Measurements from ENCODE around the gene LSP1.

LSP1 gene

DNA sequence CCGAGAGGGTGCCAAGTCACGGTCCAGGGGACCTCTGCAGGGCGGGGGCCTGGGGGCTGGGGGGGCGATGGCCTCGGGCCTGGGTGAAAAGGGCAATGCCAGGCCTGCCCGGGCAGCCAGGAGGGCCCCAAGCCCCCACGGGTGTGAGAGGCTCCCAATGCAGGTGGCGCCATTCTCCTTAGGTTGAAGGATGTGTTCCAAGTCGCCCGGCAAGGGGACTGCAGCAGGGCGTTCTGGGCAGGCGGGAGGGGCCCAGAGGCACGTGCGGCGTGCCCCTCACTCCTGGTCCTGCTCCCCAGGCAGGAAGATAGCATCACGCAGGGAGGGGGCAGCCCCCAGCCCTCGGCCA, 14.8 kb upstream of the LSP1 start:
- DNase-seq, result no peak

DNA sequence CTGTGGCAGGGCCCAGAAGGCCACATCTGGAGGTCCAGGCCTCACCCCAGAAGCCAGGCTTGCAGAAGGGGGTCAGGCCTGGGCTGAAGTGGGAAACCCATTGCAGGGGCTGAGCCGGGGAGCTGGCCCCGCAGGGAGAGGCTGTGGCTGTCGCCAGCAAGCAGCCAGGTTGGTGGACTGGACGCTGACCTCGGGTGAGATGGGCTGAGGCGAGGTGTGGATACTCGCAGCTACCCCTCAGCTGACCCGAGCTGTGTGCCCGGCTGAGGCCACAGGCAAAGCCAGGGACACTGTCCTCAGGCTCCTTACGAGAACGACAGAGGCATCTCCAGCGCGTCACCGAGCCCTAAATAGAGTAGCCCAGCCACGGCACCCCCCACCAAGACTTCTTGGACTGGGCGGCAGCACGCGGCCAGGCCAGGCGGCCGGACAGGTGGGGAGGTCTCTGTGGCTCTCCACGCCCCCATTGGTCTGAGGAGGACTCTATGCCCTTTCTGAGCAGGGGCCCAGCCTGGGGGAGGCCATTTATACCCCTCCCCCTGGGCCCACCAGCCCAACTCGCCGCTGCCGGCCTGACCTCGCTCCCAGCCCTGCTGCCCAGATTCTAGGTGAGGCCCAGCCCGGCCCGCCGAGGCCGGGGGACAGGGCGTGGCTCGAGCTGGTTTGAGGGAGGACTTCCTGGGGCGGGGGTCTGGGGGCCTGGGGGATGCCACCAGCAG, 14.3 kb upstream of the LSP1 start, which contains the start of gene TNNI2:
Gene TNNI2, plus strand, starts transcription at position 556 of the 719 bp plus-strand sequence. CDS start 716 bp downstream, outside the sequence.
- DNase-seq, result no peak

DNA sequence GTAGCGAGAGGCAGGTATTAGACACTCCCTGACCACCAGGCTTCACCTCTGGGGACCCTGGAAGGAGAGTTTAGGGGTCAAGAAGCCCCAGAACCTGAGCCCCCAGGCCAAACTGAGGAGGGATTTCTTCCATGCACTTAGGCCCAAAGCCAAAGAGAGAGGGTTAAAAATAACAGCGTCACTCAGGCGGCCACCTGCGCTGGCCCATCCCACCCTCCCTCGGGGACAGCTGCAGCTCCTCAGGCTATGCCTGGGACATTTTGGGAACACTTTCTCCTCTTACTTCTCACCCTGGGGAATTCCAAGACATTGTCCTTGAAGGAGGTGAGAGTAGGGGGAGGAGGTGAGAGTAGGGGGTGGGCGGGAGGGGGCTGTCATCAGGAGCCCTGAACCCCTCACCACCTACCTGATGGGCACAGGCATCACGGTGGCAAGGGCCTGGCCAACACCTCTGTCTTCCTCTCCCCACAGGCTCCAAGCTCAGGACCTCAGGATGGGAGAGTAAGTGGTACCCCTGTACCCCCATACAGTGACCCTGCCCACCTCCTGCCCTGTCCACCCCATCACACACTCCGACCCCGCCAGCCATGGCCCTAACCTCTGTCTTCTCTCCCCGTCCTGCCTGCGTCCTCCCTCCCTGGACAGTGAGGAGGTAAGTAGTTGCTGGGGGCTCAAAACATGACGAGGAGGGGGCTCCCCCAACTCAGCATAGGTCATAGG, 13.5 kb upstream of the LSP1 start:
- no peak for DNase-seq

DNA sequence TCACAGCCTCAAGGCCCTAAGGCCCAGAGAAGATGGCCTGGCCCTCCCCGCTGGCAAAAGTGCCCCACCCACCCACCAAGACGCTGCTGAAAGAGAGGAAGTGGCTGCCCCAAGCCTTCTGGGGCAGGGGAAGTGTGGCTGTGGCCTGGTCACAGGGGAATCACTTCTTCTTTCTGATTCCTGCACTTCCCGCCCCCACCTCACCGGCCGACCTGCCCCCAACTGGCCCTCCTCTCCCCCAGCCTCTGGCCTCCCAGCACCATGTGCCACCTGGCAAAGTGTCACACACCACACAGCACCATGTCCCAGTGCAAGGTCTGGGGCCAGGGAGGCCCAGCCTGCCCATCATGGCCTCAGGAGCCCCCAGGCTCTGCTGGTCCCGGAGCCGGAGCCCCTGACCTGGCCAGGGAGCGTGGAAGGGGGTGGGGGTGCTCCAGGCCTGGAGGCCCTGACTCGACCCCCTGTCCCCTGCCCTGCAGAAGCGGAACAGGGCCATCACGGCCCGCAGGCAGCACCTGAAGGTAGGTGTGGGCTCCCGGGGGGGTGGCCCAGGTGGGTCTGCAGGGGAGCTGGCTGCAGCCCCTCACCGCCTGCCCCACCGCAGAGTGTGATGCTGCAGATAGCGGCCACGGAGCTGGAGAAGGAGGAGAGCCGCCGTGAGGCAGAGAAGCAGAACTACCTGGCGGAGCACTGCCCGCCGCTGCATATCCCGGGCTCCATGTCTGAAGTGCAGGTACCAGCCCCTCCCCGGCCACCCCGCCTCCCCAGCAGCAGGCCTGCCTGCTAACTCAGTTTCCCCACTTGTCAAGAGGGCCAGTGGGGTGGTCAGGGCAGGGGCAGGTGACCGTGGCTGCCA, 12.7 kb upstream of the LSP1 start:
- DNase-seq, result no peak

DNA sequence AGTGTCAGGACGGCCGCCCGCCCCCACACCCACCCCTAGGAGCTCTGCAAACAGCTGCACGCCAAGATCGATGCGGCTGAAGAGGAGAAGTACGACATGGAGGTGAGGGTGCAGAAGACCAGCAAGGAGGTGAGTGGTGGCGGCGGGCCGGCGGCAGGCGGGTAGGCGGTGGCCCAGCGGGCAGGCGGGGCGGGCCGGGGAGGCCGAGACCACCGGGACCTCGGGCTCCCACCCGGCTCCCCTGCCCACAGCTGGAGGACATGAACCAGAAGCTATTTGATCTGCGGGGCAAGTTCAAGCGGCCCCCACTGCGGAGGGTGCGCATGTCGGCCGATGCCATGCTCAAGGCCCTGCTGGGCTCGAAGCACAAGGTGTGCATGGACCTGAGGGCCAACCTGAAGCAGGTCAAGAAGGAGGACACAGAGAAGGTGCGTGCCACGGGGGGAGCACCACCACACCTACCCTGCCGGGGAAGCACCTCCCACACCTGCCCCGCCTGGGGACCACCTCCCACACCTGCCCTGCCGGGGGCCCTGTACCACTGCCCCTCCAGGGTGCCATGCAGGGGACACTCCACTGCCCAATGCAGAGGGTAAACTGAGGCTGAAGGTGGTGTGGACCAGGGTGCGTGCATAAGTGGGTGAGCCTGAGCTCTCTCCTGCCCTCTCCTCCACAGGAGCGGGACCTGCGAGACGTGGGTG, 12.0 kb upstream of the LSP1 start:
- DNase-seq, result no peak

DNA sequence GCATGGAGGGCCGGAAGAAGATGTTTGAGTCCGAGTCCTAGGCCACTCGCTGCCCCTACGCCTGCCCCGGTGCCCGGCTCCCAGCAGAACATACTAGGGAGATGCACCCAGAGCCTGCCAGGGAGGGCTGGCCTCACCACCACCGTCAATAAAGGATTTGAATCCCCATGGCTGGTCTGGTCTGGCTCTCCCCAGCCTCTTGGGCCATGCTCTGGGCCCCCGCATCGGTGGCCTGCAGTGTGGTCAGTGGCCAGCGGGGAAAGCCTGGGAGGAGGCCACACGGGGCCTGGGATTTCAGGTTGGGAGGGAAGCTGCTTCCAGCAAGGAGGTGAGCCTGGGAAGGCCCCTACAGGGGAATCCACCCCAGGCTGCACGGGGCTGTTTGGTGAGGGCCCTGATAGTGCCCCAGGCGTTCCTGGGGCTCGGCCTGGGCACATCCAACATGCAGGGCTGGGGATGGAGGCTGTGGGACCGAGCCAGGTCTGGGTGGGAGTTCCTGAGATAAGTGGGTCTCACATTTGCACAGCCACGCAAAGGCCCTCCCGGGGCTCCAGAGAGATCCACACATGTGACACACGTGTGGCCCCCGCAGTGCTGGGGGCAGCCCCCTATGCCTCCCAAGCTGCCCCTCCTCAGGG, 11.3 kb upstream of the LSP1 start:
- DNase-seq, result no peak

DNA sequence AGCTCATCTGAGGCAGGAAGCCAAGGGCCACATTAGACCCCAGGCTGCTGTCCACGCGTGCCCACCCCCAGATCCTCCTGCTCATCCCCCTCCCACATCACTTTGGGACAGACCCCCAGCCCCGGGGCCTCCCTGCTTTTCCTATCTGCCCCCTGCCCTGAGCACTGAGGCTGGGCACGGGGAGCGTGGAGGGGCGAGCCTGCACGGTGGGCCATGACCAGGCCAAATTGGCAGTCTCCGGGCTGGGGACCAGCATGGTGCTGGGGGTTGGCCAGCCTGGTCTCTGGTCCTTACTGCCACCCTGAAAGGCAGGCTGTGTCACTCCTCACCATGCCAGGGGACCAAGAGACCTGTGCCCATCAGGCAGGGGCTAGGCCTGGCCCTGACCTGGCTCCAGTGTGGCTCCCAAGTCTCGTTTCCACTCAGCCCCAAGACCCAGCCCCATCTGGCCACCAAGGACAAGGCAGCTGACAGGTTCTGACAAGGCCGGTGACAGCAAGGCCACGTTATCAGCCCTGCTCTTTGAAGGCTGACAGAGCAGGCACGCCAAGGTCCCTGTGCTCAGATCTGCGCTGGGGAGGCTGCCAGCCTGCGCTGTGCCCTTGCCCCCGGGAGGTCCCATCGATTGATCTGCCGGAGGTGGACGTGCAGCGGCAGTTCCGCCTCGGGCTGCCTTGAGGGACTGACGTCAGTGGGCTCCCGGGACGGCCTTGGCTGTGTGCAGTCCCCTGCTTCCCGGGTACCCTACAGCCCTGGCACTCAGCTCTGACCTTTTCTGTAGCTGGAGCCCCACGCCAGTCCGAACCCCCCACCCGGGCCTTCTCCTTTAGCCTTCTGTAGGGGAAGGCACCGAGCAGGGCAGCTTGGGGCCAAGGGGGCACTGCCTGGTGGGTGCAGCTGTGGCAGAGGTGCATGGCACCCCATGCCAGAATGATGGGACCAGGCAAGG, 10.5 kb upstream of the LSP1 start:
- no peak for DNase-seq

DNA sequence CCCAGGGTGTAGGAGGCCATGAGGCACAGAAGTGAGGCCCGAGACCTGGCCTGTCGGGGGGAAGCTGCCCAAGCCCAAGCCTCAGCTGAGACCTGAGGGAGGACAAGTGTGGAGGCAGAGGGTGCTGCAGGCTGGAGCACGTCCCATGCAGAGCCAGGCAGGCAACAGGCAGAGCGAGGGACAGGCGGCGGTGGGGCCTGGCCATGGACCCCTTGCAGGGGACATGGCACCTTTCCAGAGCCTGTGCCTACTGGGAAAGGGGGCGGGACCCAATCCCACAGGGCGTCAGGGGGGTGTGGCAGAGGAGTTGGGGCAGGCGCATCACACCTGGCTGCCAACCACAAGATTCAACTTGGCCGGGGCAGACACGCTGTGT, 9.8 kb upstream of the LSP1 start:
- no peak for DNase-seq

DNA sequence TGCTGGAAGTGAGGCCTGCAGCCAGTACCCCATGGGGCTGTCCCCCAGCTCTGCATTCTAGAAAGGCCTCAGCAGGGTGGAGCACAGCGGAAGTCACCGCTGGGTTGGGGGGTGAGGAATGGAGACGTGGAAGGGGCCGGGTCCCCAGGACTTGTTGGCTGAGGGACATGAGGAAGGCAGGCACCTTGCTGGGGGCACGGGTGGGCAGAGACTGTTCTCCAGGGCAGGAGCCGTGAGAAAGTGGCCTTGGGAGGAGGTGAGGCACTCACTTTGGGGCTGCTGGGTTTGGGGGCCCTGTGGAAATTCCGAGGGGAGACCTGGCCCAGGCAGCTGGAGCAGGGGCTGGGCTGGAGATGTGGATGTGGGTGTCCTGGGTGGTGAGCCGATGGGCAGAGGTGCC, 9.1 kb upstream of the LSP1 start:
- no peak for DNase-seq

DNA sequence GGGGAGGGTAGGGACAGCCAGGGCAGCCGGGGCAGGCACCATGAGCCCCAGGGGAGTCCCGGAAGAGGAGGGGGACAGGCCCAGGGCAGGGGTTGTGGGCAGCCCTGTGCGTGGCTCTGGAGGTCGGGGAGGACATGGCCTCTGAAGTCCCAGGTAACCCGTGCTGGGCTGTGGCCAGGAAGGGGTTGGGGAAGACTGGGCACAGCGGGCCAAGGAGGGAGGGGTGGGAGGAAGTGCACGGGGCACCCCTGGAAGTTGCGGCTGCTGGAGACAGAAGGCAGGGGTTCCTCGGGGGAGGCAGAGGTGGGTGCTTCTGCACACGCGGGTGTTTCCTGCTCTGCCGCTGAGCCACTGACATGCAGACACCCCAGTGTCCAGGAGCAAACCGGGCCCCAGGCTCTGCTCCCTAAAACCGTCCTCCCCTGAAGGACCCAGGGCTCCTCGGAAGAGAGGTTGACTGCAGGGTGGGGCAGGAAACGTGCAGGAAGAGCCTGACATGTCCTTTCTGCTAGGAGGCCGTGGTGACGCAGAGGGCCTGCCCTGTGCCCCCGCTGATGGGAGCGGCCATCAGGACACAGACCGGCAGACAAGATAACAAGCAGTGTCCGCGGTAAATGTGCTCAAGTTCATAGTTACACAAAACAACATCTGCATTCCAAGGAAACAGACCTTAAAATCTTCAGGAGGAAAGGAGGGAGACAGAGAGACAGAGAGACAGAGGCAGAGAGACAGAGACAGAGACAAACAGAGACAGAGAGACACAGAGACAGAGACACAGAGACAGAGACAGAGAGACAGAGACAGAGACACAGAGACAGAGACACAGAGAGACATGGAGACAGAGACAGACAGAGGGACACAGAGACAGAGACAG, 8.4 kb upstream of the LSP1 start:
- no peak for DNase-seq

DNA sequence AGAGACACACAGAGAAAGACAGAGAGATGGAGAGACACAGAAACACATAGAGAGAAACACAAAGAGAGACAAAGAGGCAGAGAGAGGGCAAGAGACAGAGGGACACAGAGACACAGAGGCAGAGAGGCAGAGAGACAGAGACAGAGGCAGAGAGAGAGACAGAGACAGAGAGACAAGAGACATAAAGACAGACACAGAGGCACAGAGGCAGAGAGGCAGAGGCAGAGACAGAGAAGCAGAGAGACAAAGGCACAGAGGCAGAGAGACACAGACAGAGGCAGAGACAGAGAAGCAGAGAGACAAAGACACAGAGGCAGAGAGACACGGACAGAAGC, 7.8 kb upstream of the LSP1 start:
- no peak for DNase-seq

DNA sequence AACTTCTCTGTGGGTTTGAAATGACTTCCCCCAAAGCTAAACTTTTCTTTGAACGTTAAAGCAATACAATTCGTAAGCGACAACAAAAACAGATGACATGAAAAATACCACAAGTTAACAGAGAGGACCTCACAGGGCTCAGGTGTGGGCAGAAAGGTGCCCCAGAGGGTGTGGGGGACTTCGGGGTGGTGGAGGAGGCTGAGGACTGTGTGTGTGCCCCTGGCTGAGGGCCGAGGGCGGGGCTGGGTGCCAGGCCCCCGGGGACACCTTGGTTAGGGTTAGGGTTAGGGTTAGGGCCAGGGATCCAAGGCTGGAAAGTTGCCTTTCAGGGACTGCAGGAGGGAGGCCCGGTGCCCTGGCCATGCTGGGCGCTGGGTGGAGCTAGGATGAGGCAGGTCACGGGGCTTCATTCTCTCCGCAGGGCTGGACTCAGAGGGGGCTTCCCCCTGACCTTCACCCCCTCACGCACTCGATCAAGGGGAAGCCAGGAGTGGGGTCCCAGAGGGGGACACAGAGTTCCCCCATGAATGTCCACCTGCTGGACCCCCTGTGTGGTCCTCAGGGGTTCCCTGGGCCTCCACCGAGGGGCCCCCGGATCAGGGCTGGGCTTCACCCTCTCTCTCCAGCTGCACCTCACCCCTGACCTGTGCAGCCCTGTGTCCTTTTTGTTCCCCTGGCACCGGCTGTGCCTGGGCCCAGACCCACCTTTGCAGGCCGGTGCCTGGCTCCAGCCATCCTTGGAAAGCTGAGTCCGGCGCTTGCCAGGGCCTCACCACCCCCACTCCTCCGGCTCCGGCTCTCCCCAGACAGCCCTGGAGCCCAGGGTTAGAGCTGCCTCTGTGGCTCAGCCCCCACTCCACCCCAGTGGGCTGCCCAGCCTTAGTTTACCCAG, 7.1 kb upstream of the LSP1 start:
- DNase-seq, result no peak

DNA sequence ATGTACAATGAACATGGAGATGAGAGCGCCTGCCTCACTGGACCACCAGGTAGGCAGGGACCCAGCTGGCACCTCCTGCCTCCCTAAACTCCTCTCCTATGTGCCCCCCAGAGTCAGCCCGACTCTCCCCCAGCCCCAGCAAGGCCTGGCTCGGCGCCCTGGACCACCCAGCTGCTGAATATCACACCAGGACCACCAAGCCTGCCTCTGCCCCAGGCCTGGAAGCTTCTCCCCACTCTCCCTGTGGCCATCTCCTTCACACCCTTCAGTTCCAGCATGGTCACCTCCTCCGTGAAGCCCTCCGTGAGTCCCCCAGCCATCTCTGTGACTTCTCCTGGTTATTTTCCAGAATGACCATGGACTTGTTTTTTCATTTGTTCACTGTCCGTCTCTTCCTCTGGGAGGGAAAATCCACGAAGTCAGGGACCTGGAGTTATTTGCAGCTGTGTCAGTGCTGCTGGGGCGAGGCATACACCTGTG, 6.4 kb upstream of the LSP1 start:
- no peak for DNase-seq

DNA sequence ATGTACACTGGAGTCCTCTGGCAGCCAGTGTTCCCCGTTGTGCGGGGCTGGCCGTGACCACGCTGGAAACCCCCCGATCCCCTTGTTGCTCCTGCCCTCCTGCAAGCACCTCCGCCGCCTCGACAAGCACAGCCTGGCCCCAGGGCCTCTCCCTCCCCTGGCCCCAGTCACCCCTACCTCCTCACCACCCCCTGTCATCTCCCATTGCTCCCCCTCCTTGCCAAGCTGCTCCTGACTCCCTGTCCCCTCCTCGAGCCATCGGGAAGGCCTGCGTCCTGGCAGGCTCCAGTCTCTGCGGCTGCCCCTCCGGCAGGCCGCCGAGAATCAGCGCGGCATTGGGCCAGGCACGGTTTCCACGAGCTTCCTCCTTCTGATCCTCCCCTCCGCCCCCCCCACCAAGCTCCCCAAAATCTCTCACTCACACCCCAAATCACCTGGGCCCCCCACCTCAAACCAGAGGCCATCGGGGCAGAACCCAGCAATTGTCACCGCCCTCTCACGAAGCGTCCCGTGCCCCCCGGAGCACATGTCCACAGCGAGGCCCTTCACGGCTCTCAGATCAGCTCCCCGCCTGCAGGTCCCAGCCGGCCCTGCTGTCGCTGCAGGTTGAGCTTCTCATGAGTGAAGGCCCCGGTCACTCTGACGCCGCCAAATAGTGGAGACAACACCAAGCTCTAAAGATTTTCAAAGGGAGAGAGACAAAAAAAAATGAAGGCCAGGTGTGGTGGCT, 5.7 kb upstream of the LSP1 start:
- DNase-seq, result no peak

DNA sequence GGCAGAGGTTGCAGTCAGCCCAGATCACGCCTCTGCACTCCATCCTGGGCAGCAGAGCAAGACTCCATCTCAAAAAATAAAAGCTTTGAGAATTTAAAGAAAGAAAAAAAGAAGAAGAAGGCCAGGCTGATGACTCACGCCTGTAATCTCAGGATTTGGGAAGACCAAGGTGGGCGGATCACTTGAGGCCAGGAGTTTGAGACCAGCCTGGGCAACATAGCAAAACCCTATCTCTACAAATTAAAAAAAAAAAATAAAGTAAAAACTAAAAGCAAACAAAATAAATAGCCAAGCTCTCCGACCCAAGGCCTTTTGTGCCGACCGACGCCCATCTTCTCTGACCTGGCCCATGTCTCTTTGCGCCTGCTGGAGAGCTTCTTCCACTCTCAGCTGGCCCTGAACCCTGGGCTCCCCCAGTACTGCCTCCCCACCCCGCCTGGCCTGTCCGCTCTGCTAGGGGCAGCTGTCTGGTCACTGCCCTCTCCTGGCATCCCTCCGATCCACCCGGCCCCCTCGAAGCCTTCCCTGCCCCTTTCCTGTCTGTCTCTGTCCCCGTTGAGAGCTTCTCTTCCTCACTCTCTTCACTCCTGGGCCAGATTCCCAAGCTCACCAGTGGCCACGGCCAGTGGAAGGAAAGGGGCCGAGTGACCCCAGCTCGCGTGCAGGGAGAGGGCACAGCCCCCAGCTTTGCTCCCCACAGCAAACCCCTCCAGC, 4.8 kb upstream of the LSP1 start:
- no peak for DNase-seq

DNA sequence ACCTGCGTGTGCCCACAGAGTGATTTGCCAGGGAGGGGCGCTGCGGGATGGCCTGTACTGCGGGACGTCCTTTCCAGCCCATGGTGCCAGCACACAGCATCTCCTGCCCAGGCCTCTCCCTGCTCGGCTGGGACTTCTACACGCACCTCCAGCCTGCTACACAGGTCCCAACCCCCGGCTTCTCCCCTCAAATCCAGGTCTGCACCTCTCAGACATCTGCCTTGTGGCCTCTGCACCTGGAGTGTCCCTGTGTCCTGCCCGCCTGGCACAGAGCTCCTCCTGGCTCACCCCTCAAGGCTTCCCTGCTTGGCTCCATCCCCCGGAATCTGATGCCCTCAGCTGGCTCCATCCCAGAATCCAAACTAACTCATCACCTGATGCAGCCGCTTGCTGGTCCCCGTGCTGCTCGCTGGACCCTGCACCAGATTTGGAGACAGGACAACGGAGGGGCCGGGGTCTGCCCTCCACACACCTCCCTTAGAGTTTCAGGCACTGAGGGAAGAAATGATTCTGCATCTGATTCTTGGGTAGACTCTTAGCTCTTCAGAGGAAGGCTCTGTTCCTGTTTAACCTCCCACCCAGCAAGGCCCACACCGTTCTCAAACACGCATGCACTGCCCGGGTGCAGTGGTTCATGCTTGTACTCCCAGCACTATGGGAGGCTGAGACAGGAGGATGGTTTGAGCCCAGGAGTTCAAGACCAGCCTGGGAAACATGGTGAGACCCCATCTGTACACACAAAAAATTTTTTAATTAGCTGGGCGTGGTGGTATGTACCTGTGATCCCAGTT, 4.0 kb upstream of the LSP1 start:
- DNase-seq, result no peak

All from NCI-H1930 (cell line).